ENCODE measurements around the gene PAK6.

GRCh38 chr15:40307421-40308211, 68.8 kb downstream of the PAK6 start, which contains the start of gene PLCB2:
- no peak for TF ChIP-seq EZH2 (IDR thresholded peaks at IDR 0.05; ENCODE audit: borderline replicate concordance, low read length)
- peak; percentile 35; the same call in 1 of the 2 replicates for TF ChIP-seq CTCF (IDR thresholded peaks at IDR 0.05; ENCODE audit: low read length)

Measured in OCI-LY1 (cell line).